Small intestine (tissue), 7 donors: ENCODE measurements around the gene C1QL1. TPM values are rescaled to one million over a fixed set of nuclear protein-coding genes. Genes with fewer than 3 reads are reported as not detected.

Experiments used
- DNase-seq, 2 donors: peaks; one replicate each; pipeline versions ENCODE4 v3.0.0 to v3.0.0-alpha.2; 2013
- FAIRE-seq: peaks from 2 replicates; lab custom pipeline; 2012; peaks lifted over from hg19 to GRCh38; lab: Jason Lieb, UNC
- H3K27ac ChIP-seq, 3 donors: one replicate each; pipeline ENCODE4 v1.5.1; 2013; ENCODE audit warnings: low read length in 2 of 3, mild to moderate bottlenecking in 2 of 3, control low read depth in 1 of 3, inconsistent platforms in 1 of 3, low read depth in 1 of 3, moderate library complexity in 1 of 3
- H3K27me3 ChIP-seq, 3 donors: one replicate each; pipeline ENCODE4 v1.6.1; 2013; ENCODE audit warnings: low read length in 3 of 3, inconsistent platforms in 1 of 3; ENCODE audit not compliant: control insufficient read depth in 3 of 3, insufficient read depth in 3 of 3
- H3K36me3 ChIP-seq, 3 donors: one replicate each; pipeline ENCODE4 v1.6.1; 2013; ENCODE audit warnings: low read length in 3 of 3, inconsistent platforms in 1 of 3, low read depth in 1 of 3, mild to moderate bottlenecking in 1 of 3, moderate library complexity in 1 of 3; ENCODE audit not compliant: control insufficient read depth in 3 of 3, insufficient read depth in 2 of 3
- H3K4me1 ChIP-seq, 3 donors: one replicate each; pipeline ENCODE4 v1.6.1; 2013; ENCODE audit warnings: low read length in 2 of 3, inconsistent platforms in 1 of 3, low read depth in 1 of 3, mild to moderate bottlenecking in 1 of 3, moderate library complexity in 1 of 3; ENCODE audit not compliant: control insufficient read depth in 3 of 3, insufficient read depth in 2 of 3
- H3K4me3 ChIP-seq, 3 donors: one replicate each; pipeline ENCODE4 v1.5.1; 2013; ENCODE audit warnings: low read length in 3 of 3, control low read depth in 1 of 3, inconsistent platforms in 1 of 3, low read depth in 1 of 3, mild to moderate bottlenecking in 1 of 3, moderate library complexity in 1 of 3
- H3K9me3 ChIP-seq, 2 donors: one replicate each; pipeline ENCODE4 v1.6.1; 2013; ENCODE audit warnings: low read depth in 1 of 2, low read length in 1 of 2; ENCODE audit not compliant: control insufficient read depth in 2 of 2, insufficient read depth in 1 of 2
- WGBS, 3 donors: extraction: QIAGEN DNeasy Blood & Tissue Kit; methylation state at CpG; one replicate each; pipeline ENCODE4 v1.1.7; 2013; 5-methylcytosine and 5-hydroxymethylcytosine counted together
- polyA plus RNA-seq, 4 donors: library from polyadenylated mRNA; stranded (reverse) in 3 of 4; unstranded in 1 of 4; fragments of 200-250 nt in 3 of 4; fragments of 120-200 nt in 1 of 4; gene quantifications; one replicate each; pipeline versions ENCODE4 v1.2.1 to v1.2.3, GENCODE V29; 2013
- donor health status: healthy with polysubstance abuse.
- donor health status: control.
- donor health status: control.
- donor health status: Bipolar disorder and iron deficiency.
- donor health status: healthy.

C1QL1 gene
- polyA plus RNA-seq, 4 donors: 1.3 to 5.4 (median 2.6) TPM; not detected in 1

- Histone ChIP-seq H3K9me3 (no peaks in the 10 kb centered on the region), H3K4me3 (no peak overlapping the region), H3K36me3 (no peaks in the 10 kb centered on the region), H3K27me3 (peaks cover 0 to 12% (median 4%) of the 10 kb centered on the region in 3 donors), H3K27ac (no peak overlapping the region), H3K4me1 (peaks cover 0 to 3% (median 0%) of the 10 kb centered on the region in 3 donors)
- FAIRE-seq (no peak), DNase-seq (no peak)
- 66 to 72% (median 71%) methylated on average over 10 of the region's 10 CpGs for WGBS, 3 donors
Measured at GRCh38 chr17:45008216-45008615, 40.1 kb upstream of the C1QL1 start.

- H3K4me3 ChIP-seq: no peak overlapping the region
- H3K9me3 ChIP-seq: no peaks in the 10 kb centered on the region
- H3K36me3 ChIP-seq: no peaks in the 10 kb centered on the region
- 33 to 44% (median 40%) methylated on average over 10 of the region's 10 CpGs for whole genome bisulfite sequencing, 3 donors
- no peak overlapping the region for H3K27ac ChIP-seq
- no peaks in the 10 kb centered on the region for H3K4me1 ChIP-seq
- DNase-seq (no peak), FAIRE-seq (no peak)
- H3K27me3 ChIP-seq: peaks cover 0 to 15% (median 4%) of the 10 kb centered on the region in 3 donors
Measured at GRCh38 chr17:45006927-45007461, 38.9 kb upstream of the C1QL1 start.

- WGBS, 3 donors: 76 to 88% (median 83%) methylated on average over 2 of the region's 2 CpGs
- no peak overlapping the region for H3K4me3 ChIP-seq
- no peaks in the 10 kb centered on the region for H3K9me3 ChIP-seq
- DNase-seq (no peak), FAIRE-seq (no peak)
- H3K36me3 ChIP-seq: no peaks in the 10 kb centered on the region
- no peaks in the 10 kb centered on the region for H3K4me1 ChIP-seq
- H3K27me3 ChIP-seq: peaks cover 0 to 15% (median 4%) of the 10 kb centered on the region in 3 donors
- no peak overlapping the region for H3K27ac ChIP-seq
Measured at GRCh38 chr17:45005700-45006099, 37.6 kb upstream of the C1QL1 start.

- H3K9me3 ChIP-seq: peaks cover 0 to 2% of the 10 kb centered on the region in 2 donors
- no peaks in the 10 kb centered on the region for H3K36me3 ChIP-seq
- H3K27ac ChIP-seq: no peak overlapping the region
- H3K4me1 ChIP-seq: no peaks in the 10 kb centered on the region
- peaks cover 0 to 15% (median 4%) of the 10 kb centered on the region in 3 donors for H3K27me3 ChIP-seq
- no peak for FAIRE-seq
- no peak overlapping the region for H3K4me3 ChIP-seq
- WGBS, 3 donors: 78 to 95% (median 84%) methylated on average over 3 of the region's 3 CpGs
- no peak for DNase-seq
Measured at GRCh38 chr17:45004388-45004787, 36.3 kb upstream of the C1QL1 start.

GRCh38 chr17:45003877-45004276 lies 35.8 kb upstream of the C1QL1 start:
- Histone ChIP-seq H3K9me3 (peaks cover 0 to 2% of the 10 kb centered on the region in 2 donors), H3K4me3 (no peak overlapping the region), H3K27me3 (peaks cover 0 to 15% (median 4%) of the 10 kb centered on the region in 3 donors), H3K27ac (no peak overlapping the region), H3K36me3 (no peaks in the 10 kb centered on the region), H3K4me1 (no peaks in the 10 kb centered on the region)
- no peak for FAIRE-seq
- WGBS, 3 donors: 60 to 80% (median 68%) methylated on average over 8 of the region's 8 CpGs
- DNase-seq: no peak

- Histone ChIP-seq H3K9me3 (peaks cover 0 to 2% of the 10 kb centered on the region in 2 donors), H3K27ac (no peak overlapping the region), H3K4me3 (no peak overlapping the region), H3K27me3 (peaks cover 0 to 16% (median 4%) of the 10 kb centered on the region in 3 donors), H3K4me1 (peaks cover 0 to 10% (median 0%) of the 10 kb centered on the region in 3 donors), H3K36me3 (no peaks in the 10 kb centered on the region)
- 56 to 71% (median 62%) methylated on average over 3 of the region's 3 CpGs for WGBS, 3 donors
- FAIRE-seq (no peak), DNase-seq (no peak)
Measured at GRCh38 chr17:45001310-45001709, 33.2 kb upstream of the C1QL1 start.

GRCh38 chr17:44999433-44999832 lies 31.3 kb upstream of the C1QL1 start:
- H3K27ac ChIP-seq: no peak overlapping the region
- H3K36me3 ChIP-seq: no peaks in the 10 kb centered on the region
- H3K9me3 ChIP-seq: peaks cover 0 to 2% of the 10 kb centered on the region in 2 donors
- peaks cover 0 to 16% (median 0%) of the 10 kb centered on the region in 3 donors for H3K27me3 ChIP-seq
- FAIRE-seq: no peak
- DNase-seq: no peak
- H3K4me3 ChIP-seq: no peak overlapping the region
- WGBS, 3 donors: 85 to 88% (median 86%) methylated on average over 3 of the region's 3 CpGs
- H3K4me1 ChIP-seq: peaks cover 0 to 10% (median 0%) of the 10 kb centered on the region in 3 donors

GRCh38 chr17:44998646-44999045 lies 30.5 kb upstream of the C1QL1 start:
- Histone ChIP-seq H3K36me3 (no peaks in the 10 kb centered on the region), H3K9me3 (peaks cover 0 to 2% of the 10 kb centered on the region in 2 donors), H3K27ac (no peak overlapping the region), H3K4me3 (no peak overlapping the region), H3K27me3 (peaks cover 0 to 11% (median 0%) of the 10 kb centered on the region in 3 donors), H3K4me1 (peaks cover 0 to 10% (median 0%) of the 10 kb centered on the region in 3 donors)
- FAIRE-seq: no peak
- no peak for DNase-seq
